ENCODE data around the gene BRD7.

Gene BRD7

DNA sequence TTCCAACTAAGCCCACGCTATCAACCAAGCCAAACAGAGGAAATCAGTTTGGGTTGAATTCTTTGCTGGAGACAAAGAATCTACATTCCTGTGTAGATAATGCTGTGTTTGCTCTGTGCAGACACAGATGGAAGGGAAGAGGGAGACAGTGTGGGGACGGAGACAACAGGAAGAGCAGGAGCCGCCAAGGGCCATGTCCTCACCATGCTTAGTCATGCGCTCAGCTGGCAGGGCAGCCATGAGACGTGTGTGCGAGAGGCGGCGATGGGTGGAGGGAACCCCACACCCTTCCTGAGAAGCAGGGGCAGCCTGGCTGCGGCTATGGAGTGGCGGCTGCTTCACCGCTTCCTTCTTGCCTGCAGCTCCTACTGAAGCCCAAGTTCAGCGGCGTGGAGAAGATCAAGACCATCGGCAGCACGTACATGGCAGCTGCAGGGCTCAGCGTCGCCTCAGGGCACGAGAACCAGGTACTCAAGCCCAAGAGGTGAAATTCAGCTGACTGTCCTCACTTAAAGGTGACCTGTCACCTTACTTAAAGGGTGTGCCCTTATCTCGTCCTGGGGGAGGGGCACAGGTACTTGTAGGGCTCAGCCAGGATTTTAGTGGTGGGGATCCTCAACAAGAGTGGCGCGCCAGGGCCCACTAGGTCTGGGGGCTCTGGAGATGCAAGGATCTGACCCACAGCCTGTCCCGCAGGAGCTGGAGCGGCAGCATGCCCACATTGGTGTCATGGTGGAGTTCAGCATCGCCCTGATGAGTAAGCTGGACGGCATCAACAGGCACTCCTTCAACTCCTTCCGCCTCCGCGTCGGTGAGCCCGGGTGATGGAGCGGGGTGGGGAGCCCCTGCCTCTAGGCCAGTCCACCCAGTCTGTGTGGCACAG, 55.0 kb downstream of the BRD7 start:
- peak; percentile 63 for DNase-seq
- no peaks in the 10 kb centered on the region for H3K9me3 Mint-ChIP-seq
- H3K27me3 Mint-ChIP-seq: no peaks in the 10 kb centered on the region
- H3K36me3 Mint-ChIP-seq (ENCODE audit: low read depth): peaks cover 92% of the 10 kb centered on the region
- H3K4me1 Mint-ChIP-seq (ENCODE audit: low read depth): peaks cover 35% of the 10 kb centered on the region
- H3K27ac Mint-ChIP-seq: peak overlapping the region; percentile 92
- peak overlapping the region; percentile 36 for H3K4me3 Mint-ChIP-seq

GRCh38 chr16:50311891-50312501, 56.8 kb downstream of the BRD7 start:
- Mint-ChIP-seq H3K27ac (peak overlapping the region; percentile 92), H3K4me3 (no peak overlapping the region), H3K4me1 (ENCODE audit: low read depth) (peaks cover 28% of the 10 kb centered on the region), H3K27me3 (no peaks in the 10 kb centered on the region), H3K9me3 (no peaks in the 10 kb centered on the region), H3K36me3 (ENCODE audit: low read depth) (peaks cover 84% of the 10 kb centered on the region)
- DNase-seq: peak; percentile 31

DNA sequence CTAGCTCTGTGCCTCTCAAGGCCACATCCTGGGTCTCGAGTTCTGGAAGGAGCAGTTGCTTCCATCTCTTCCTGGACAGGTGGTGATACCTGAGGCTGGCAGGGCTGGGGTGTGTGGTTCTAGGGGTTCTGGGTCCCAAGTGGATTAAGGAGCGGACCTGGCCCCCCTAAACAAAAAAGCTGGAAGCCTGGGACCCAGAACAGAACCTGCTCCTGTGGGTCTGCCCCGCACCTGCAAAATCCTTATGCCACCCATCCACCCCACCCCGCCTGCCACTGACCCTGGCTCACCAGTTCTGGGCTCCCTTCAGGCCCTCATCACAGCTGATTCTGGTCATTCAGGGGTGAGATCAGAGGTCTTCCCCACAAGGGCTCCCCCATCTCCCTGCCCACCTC, 57.7 kb downstream of the BRD7 start:
- H3K27ac Mint-ChIP-seq: peak overlapping the region; percentile 84

GRCh38 chr16:50310308-50311133, 58.3 kb downstream of the BRD7 start:
- peak overlapping the region; percentile 59 for H3K27ac Mint-ChIP-seq
- DNase-seq: peak; percentile 34
- peaks cover 81% of the 10 kb centered on the region for H3K36me3 Mint-ChIP-seq (ENCODE audit: low read depth)
- no peaks in the 10 kb centered on the region for H3K27me3 Mint-ChIP-seq
- no peaks in the 10 kb centered on the region for H3K9me3 Mint-ChIP-seq
- peaks cover 25% of the 10 kb centered on the region for H3K4me1 Mint-ChIP-seq (ENCODE audit: low read depth)
- no peak overlapping the region for H3K4me3 Mint-ChIP-seq

More for the DNA sequence above, 57.7 kb downstream of the BRD7 start:
- Mint-ChIP-seq H3K9me3 (no peaks in the 10 kb centered on the region), H3K4me3 (no peak overlapping the region), H3K27me3 (no peaks in the 10 kb centered on the region), H3K36me3 (ENCODE audit: low read depth) (peaks cover 83% of the 10 kb centered on the region), H3K4me1 (ENCODE audit: low read depth) (peaks cover 25% of the 10 kb centered on the region)
- peak; percentile 30 for DNase-seq

DNA sequence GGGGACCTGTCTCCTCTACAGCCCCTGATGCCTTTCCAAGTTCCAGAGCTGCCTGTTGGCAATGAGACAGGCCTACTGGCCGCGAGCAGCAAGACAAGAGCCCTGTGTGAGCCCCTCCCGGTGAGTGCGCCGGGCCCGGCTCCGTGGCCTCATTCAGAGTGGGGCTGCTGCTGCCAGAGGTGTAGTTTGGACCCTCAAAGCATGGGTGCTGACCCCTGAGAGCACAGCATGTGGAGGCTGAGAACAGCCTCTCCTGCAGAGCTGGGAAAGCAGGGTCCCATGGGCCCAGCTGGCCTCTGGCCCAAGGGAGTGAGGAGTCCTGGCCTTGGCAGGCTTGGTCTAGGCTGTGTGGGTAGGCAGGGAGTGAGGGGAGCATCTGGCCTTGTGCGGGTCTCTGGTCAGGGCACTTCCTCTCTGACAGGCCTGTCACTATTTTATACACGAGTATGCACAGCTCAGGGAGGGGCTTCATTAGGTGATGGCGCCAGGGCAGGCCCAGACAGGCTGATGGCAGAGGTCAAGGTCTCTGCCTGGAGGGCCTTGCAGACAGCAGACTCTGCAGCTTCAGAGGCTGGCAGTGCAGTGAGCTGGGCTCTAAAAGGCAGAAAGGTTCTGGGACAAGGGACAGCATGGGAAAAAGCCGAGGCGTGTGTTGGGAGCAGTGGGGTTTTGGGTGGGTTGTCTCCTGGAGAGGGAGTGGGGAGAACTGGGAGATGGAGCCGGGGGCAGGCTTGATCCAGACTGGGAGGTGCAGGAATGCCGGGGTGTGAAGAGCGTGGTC, 59.1 kb downstream of the BRD7 start:
- DNase-seq: peak; percentile 29
- H3K4me1 Mint-ChIP-seq (ENCODE audit: low read depth): peaks cover 23% of the 10 kb centered on the region
- peak overlapping the region; percentile 54 for H3K27ac Mint-ChIP-seq
- H3K27me3 Mint-ChIP-seq: no peaks in the 10 kb centered on the region
- H3K36me3 Mint-ChIP-seq (ENCODE audit: low read depth): peaks cover 81% of the 10 kb centered on the region
- no peak overlapping the region for H3K4me3 Mint-ChIP-seq
- H3K9me3 Mint-ChIP-seq: no peaks in the 10 kb centered on the region

DNA sequence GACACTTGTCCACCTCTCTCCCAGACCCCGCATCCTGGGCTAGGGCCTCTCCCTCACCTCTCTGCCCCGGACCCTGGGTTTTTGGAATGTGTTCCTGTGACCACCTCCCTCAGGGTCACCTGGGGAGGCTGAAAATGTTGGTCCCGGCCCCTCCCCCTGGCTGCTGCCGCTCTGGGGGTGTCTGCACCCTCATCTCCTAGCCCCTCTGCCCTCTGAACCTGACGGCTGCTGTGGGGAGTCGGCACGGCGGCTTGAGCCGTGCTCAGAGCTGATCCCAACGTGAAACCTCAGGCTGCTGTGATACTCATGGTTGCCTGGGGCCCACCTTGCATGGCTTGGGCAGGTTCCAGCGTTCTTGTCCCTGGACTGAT, 59.6 kb downstream of the BRD7 start:
- no peak overlapping the region for H3K4me3 Mint-ChIP-seq
- H3K27me3 Mint-ChIP-seq: no peaks in the 10 kb centered on the region
- no peak for DNase-seq
- peak overlapping the region; percentile 54 for H3K27ac Mint-ChIP-seq
- H3K4me1 Mint-ChIP-seq (ENCODE audit: low read depth): peaks cover 20% of the 10 kb centered on the region
- no peaks in the 10 kb centered on the region for H3K9me3 Mint-ChIP-seq
- H3K36me3 Mint-ChIP-seq (ENCODE audit: low read depth): peaks cover 79% of the 10 kb centered on the region

GRCh38 chr16:50308237-50308965, 60.4 kb downstream of the BRD7 start:
- Mint-ChIP-seq H3K36me3 (ENCODE audit: low read depth) (peaks cover 78% of the 10 kb centered on the region), H3K4me3 (no peak overlapping the region), H3K9me3 (no peaks in the 10 kb centered on the region), H3K27ac (peak overlapping the region; percentile 86), H3K27me3 (no peaks in the 10 kb centered on the region), H3K4me1 (ENCODE audit: low read depth) (peaks cover 13% of the 10 kb centered on the region)
- DNase-seq: peak; percentile 31

- no peaks in the 10 kb centered on the region for H3K9me3 Mint-ChIP-seq
- H3K27ac Mint-ChIP-seq: peak overlapping the region; percentile 63
- no peaks in the 10 kb centered on the region for H3K27me3 Mint-ChIP-seq
- H3K4me1 Mint-ChIP-seq (ENCODE audit: low read depth): peaks cover 4% of the 10 kb centered on the region
- H3K4me3 Mint-ChIP-seq: no peak overlapping the region
- H3K36me3 Mint-ChIP-seq (ENCODE audit: low read depth): peaks cover 81% of the 10 kb centered on the region
- DNase-seq: peak; percentile 27
Measured at GRCh38 chr16:50306287-50306686, 62.5 kb downstream of the BRD7 start.

DNA sequence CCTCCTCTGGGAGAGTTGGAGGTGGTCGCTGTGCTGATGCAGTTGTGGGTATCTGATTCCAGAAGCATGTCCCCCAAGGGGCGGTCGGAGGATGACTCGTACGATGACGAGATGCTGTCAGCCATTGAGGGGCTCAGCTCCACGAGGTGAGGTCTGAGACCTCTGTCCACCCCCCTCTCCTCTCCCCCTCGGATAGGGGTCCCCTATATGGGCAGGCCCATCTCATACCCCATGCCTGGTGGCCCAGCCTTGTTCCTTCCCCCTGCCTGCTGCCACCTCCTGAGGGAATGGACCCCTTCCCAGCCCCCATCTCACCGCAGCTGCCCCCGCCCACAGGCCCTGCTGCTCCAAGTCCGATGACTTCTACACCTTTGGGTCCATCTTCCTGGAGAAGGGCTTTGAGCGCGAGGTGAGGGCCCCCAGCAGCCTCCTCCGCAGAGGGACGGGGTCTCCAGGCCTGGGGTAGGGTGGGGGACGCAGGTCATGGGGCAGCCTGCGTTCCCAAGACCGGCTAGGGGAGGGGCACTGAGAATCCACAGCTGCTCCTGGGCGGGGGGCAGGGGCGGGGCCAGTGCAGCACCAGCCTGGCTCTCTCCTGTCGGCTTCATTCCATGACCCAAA, 63.2 kb downstream of the BRD7 start:
- Mint-ChIP-seq H3K27ac (no peak overlapping the region), H3K27me3 (no peaks in the 10 kb centered on the region), H3K9me3 (no peaks in the 10 kb centered on the region), H3K4me3 (no peak overlapping the region), H3K4me1 (ENCODE audit: low read depth) (peaks cover 4% of the 10 kb centered on the region), H3K36me3 (ENCODE audit: low read depth) (peaks cover 84% of the 10 kb centered on the region)
- no peak for DNase-seq

DNA sequence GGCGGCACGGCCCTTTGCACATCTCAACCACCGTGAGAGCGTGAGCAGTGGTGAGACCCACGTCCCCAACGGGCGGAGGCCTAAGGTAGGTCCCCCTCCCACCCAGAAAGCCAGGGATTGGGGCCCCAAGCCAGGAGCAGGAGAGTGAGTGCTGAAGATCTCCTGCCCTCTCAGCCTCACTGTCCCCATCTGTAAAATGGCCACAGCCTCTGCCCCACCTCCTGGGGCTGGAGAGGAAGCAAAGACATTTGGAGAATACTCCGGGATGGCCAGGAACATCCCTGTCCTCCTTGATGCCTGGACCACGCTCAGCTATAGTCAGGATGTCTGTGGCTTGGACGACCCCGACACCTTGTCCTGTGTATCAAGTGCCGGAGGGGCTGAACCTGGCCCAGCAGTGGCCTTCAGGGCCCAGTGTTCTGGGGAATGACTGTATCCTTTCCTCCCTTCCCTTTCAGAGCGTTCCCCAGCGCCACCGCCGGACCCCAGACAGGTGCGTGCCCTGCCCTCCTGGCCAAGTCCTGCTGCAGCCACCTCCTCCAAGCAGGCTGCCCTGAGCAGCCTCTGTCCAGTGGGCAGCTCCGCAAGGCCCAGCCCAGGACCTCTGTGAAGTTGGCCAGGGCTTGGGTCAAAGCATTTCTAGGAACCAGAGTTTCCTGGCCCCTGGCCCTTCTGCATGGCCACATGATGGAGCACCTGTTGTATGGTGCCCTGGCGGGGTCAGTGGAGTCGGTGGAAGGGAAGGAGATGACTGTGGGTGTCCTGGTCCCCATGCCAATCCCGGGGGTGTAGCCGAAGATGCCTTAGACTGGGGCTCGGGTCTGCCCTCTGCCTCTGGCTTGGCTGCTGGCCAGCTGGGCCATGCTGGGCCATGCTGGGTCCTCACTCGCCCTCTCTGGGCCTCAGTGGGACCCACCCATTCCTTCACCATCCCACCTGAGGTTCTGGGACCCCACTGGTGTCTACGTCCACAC, 64.0 kb downstream of the BRD7 start:
- H3K9me3 Mint-ChIP-seq: no peaks in the 10 kb centered on the region
- peak; percentile 27 for DNase-seq
- H3K4me3 Mint-ChIP-seq: no peak overlapping the region
- peaks cover 80% of the 10 kb centered on the region for H3K36me3 Mint-ChIP-seq (ENCODE audit: low read depth)
- peak overlapping the region; percentile 69 for H3K27ac Mint-ChIP-seq
- peaks cover 2% of the 10 kb centered on the region for H3K4me1 Mint-ChIP-seq (ENCODE audit: low read depth)
- no peaks in the 10 kb centered on the region for H3K27me3 Mint-ChIP-seq

DNA sequence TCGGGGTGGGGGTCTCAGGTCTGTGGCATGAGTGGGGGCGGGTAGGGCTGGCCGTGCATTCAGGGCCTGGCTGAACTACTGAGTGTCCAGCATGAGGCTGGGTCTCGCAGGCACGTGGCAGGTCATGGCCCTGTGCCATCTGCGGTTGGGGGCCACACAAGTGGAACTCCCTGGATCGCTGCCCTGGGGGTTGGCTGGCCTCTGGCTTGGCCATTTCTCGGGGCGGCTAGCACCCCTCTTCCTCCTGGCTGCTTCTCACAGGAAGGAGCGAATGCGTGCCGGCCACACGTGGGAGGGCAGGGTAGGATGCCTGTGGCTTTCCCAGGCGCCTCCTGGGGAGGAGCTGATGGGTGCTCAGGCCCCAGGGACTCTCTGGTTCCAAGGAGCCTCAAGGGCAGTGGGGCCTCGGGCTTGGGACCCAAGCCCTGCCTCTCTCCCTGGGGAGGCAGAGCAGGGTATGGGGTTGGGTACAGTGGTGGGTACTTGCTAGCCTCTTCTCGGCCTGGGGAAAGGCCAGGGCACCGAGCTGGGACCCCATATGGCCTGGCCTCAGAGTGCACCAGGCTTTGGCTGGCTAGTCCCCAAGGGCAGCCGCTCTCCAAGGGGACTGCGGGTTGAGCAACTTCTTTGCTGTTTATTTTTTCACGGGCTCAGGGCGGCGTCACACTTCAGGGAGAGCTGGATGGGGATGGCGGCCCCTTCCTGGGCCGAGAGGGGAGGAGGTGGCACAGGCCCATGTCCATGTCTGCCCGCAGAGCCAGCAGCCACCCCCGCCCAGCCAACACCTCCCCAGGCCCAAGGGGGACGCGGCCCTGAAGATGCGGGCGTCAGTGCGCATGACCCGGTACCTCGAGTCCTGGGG, 65.0 kb downstream of the BRD7 start:
- Mint-ChIP-seq H3K4me3 (no peak overlapping the region), H3K27ac (peak overlapping the region; percentile 81)

More for the DNA sequence above, 65.0 kb downstream of the BRD7 start:
- peaks cover 1% of the 10 kb centered on the region for H3K4me1 Mint-ChIP-seq (ENCODE audit: low read depth)
- no peaks in the 10 kb centered on the region for H3K9me3 Mint-ChIP-seq
- peaks cover 77% of the 10 kb centered on the region for H3K36me3 Mint-ChIP-seq (ENCODE audit: low read depth)
- H3K27me3 Mint-ChIP-seq: no peaks in the 10 kb centered on the region
- DNase-seq: peak; percentile 26
